A673 (cell line): ENCODE results near the gene C1orf198. TPM values are rescaled to one million over a fixed set of nuclear protein-coding genes. Genes with fewer than 3 reads are reported as not detected.

Experiments used
- BruUV-seq: library from RNA; stranded (reverse); fragments of 400-500 nt; replicated peaks from 2 replicates; lab custom pipeline; 2021; lab: Mats Ljungman, UMichigan
- CTCF ChIA-PET: fragments of 300-600 bp; sonication (Branson Sonifier 250); formaldehyde crosslinking; loops from one replicate; lab custom pipeline; 2022; ENCODE audit warnings: antibody characterized with exemption; lab: Charles Lee
- POLR2A ChIA-PET: fragments of 300-600 bp; sonication (Branson Sonifier 250); formaldehyde crosslinking; loops from one replicate; lab custom pipeline; 2022; ENCODE audit warnings: antibody characterized with exemption; ENCODE audit not compliant: low non-redundant PET; lab: Charles Lee
- DNase-seq: peaks from one replicate; pipeline ENCODE4 v3.0.0-alpha.2; 2015; ENCODE audit warnings: low spot score
- H3K27ac ChIP-seq: fragments of 200-600 bp; sonication (generic); 2 replicates; pipeline ENCODE4 v1.5.1; 2016; ENCODE audit warnings: mixed run types, low read depth, mild to moderate bottlenecking, mixed read lengths, antibody characterized with exemption, low read length; ENCODE audit not compliant: poor library complexity, severe bottlenecking
- H3K27me3 ChIP-seq: fragments of 200-600 bp; sonication (generic); replicated peaks from 2 replicates; pipeline ENCODE4 v1.6.1; 2017; ENCODE audit warnings: mixed run types, low read depth, mild to moderate bottlenecking, mixed read lengths, antibody characterized with exemption, low read length; ENCODE audit not compliant: insufficient read depth, poor library complexity
- H3K36me3 ChIP-seq: fragments of 200-600 bp; sonication (generic); 2 replicates; pipeline ENCODE4 v1.6.1; 2016; ENCODE audit warnings: mixed run types, mild to moderate bottlenecking, mixed read lengths, antibody characterized with exemption, low read length; ENCODE audit not compliant: insufficient read depth, poor library complexity, severe bottlenecking
- H3K4me1 ChIP-seq: fragments of 200-600 bp; sonication (generic); 2 replicates; pipeline ENCODE4 v1.6.1; 2017; ENCODE audit warnings: mixed run types, mild to moderate bottlenecking, mixed read lengths, antibody characterized with exemption, low read length; ENCODE audit not compliant: insufficient read depth, poor library complexity, severe bottlenecking
- H3K4me3 ChIP-seq: fragments of 200-600 bp; sonication (generic); 2 replicates; pipeline ENCODE4 v1.5.1; 2016; ENCODE audit warnings: low read depth, mixed run types, mild to moderate bottlenecking, mixed read lengths, low read length; ENCODE audit not compliant: poor library complexity, severe bottlenecking
- H3K9me3 ChIP-seq: fragments of 200-600 bp; sonication (generic); 2 replicates; pipeline ENCODE4 v1.6.1; 2016; ENCODE audit warnings: mixed run types, low read depth, mild to moderate bottlenecking, mixed read lengths, antibody characterized with exemption, low read length; ENCODE audit not compliant: poor library complexity, severe bottlenecking
- CTCF ChIP-seq: fragments of 300-800, 200-600 bp; sonication (generic); conservative IDR thresholded peaks from 2 replicates; pipeline ENCODE4 v1.5.1; 2017; ENCODE audit warnings: low read depth, mild to moderate bottlenecking, antibody characterized with exemption, low read length, moderate library complexity, mixed read lengths
- EZH2 ChIP-seq: fragments of 200-600 bp; sonication (generic); IDR thresholded peaks from 2 replicates; pipeline ENCODE4 v1.6.1; 2017; ENCODE audit warnings: borderline replicate concordance, low read depth, mild to moderate bottlenecking, mixed read lengths, antibody characterized with exemption, low read length; ENCODE audit not compliant: poor library complexity, severe bottlenecking
- intact Hi-C: fragments of 100-400 bp; cut with micrococcal nuclease; formaldehyde crosslinking; loops from one replicate; pipeline ENCODE4 v1.10.0; 2022; ENCODE audit not compliant: unreplicated experiment
- total RNA-seq: library from RNA; stranded (reverse); gene quantifications from 2 replicates; pipeline ENCODE4 v1.2.3, GENCODE V29; 2021

The C1orf198 gene
- total RNA-seq, 1 experiment from 2014 or later: 42.4 TPM

- H3K27ac ChIP-seq: peak overlapping the region; percentile 33
- DNase-seq: no peak
- POLR2A ChIA-PET: no interaction called here
- H3K27me3 ChIP-seq: no peaks in the 10 kb centered on the region
- no TSS peak for BruUV-seq
- H3K36me3 ChIP-seq: peaks cover 7% of the 10 kb centered on the region
- H3K9me3 ChIP-seq: no peaks in the 10 kb centered on the region
- TF ChIP-seq CTCF (no peak), EZH2 (no peak)
- CTCF ChIA-PET: no interaction called here
- no peak overlapping the region for H3K4me3 ChIP-seq
- intact Hi-C loops: no loop called here
- peaks cover 6% of the 10 kb centered on the region for H3K4me1 ChIP-seq
These were observed 12.4 kb downstream of the C1orf198 start for GRCh38 chr1:230855886-230856285.

GRCh38 chr1:230854423-230854822 is 13.9 kb downstream of the C1orf198 start:
- Histone ChIP-seq H3K27ac (no peak overlapping the region), H3K36me3 (peaks cover 7% of the 10 kb centered on the region), H3K4me3 (no peak overlapping the region), H3K27me3 (no peaks in the 10 kb centered on the region), H3K9me3 (no peaks in the 10 kb centered on the region), H3K4me1 (peaks cover 10% of the 10 kb centered on the region)
- BruUV-seq: no TSS peak
- POLR2A ChIA-PET: no interaction called here
- no peak for TF ChIP-seq EZH2
- no peak for TF ChIP-seq CTCF
- CTCF ChIA-PET: interaction anchor here (0.5 kb wide), 1 partner anchor 14 kb away, joined by 15 read pairs; the partner anchor contains the start of gene C1orf198
- no peak for DNase-seq
- intact Hi-C loops: no loop called here

- BruUV-seq: no TSS peak
- TF ChIP-seq EZH2 (no peak), CTCF (no peak)
- intact Hi-C loops: no loop called here
- H3K36me3 ChIP-seq: peaks cover 7% of the 10 kb centered on the region
- no peaks in the 10 kb centered on the region for H3K9me3 ChIP-seq
- ChIA-PET CTCF (no interaction called here), POLR2A (no interaction called here)
- no peak overlapping the region for H3K27ac ChIP-seq
- H3K27me3 ChIP-seq: no peaks in the 10 kb centered on the region
- peaks cover 10% of the 10 kb centered on the region for H3K4me1 ChIP-seq
- no peak for DNase-seq
- no peak overlapping the region for H3K4me3 ChIP-seq
These were observed 14.6 kb downstream of the C1orf198 start for GRCh38 chr1:230853731-230854130.
